Hepatocyte (in vitro differentiated cells): ENCODE measurements around the gene DSCAML1.

ENCODE experiments used
- CTCF ChIP-seq: fragments of 200-600 bp; sonication (generic); IDR thresholded peaks from 2 replicates; pipeline ENCODE4 v1.5.1; 2016; ENCODE audit warnings: antibody characterized with exemption, mild to moderate bottlenecking; ENCODE audit not compliant: poor library complexity
- EZH2 ChIP-seq: fragments of 200-600 bp; sonication (generic); IDR thresholded peaks from 2 replicates; pipeline ENCODE4 v1.6.1; 2016; ENCODE audit warnings: antibody characterized with exemption, mild to moderate bottlenecking, borderline replicate concordance
- EZH2phosphoT487 ChIP-seq: fragments of 200-600 bp; sonication (generic); IDR thresholded peaks from one replicate; pipeline ENCODE4 v1.6.1; 2018; ENCODE audit warnings: antibody characterized with exemption, mild to moderate bottlenecking, low read depth, moderate library complexity; ENCODE audit not compliant: unreplicated experiment, severe bottlenecking

DNA sequence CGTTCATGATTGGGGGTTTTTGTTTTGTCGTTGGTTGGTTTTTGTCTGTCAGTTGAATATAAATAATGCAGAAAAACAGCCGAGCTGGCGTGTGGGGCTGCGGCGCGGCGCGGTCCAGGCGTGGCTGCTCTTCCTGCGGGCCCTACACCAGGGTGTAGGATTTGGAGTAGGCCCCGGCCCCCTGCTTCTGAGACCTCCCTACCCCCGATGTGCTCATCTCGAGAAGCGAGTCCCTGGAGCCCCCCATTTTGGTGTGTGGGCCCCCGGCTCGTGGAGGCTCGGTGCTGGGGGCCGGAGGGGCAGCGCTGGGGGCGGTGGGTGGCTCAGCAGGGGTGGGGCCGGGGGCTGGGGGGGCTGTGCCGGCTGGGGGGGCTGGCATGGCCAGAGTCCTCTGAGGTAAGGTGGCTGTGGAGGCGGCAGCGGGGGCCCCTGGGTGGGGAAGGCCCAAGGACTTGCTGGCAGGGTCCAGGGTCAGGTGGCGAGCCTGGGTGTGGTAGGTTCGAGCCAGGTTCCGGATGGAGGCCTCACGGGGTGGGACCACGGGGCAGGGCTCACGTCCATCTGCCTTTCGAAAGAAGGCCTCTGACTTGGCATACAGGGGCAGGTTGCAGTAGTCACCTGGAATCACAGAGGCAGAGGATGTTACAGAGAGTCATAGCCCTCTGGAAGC, 368.7 kb downstream of the DSCAML1 start:
- no peak for TF ChIP-seq CTCF
- no peak for TF ChIP-seq EZH2phosphoT487
- no peak for TF ChIP-seq EZH2
